Measurements from ENCODE around the gene GALNT2. TPM values are rescaled to one million over a fixed set of nuclear protein-coding genes. Genes with fewer than 3 reads are reported as not detected.
A peak's percentile ranks its signal among the peaks of the same experiment; 100 is the strongest.

GALNT2 gene
- total RNA-seq, 2 experiments from 2014 or later: 59.8 to 62.4 TPM

DNA sequence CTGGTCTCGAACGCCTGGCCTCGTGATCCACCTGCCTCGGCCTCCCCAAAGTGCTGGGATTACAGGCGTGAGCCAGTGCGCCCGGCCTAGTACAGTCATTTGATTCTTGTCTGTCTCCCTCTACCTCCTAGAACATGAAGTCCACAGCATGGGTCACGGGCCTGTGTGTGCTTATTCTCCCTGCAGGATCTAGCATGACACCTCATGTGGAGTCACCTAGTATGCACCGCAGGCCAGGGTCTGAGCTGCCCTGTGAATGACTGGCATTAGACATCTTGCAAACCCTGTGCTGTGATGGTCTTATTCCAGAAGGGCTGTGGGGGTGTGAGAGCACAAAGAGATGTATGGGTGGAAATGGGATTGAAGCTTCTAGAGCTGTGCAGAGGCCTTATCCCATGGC lies 133.2 kb downstream of the GALNT2 start:
- H3K36me3 Mint-ChIP-seq (ENCODE audit: low read depth): peaks cover 33% of the 10 kb centered on the region
- no peak for DNase-seq
- H3K9me3 Mint-ChIP-seq: no peaks in the 10 kb centered on the region
- no peak overlapping the region for H3K27ac Mint-ChIP-seq
- no peaks in the 10 kb centered on the region for H3K27me3 Mint-ChIP-seq (ENCODE audit: low read depth)
- intact Hi-C loops (cut with micrococcal nuclease): no loop called here
- H3K4me3 Mint-ChIP-seq: no peak overlapping the region
- CTCF ChIA-PET: no interaction called here
- H3K4me1 Mint-ChIP-seq (ENCODE audit: low read depth): peaks cover 3% of the 10 kb centered on the region

- Mint-ChIP-seq H3K9me3 (no peaks in the 10 kb centered on the region), H3K36me3 (ENCODE audit: low read depth) (peaks cover 35% of the 10 kb centered on the region), H3K4me3 (no peak overlapping the region), H3K4me1 (ENCODE audit: low read depth) (peaks cover 3% of the 10 kb centered on the region), H3K27ac (no peak overlapping the region), H3K27me3 (ENCODE audit: low read depth) (no peaks in the 10 kb centered on the region)
- CTCF ChIA-PET: no interaction called here
- no peak for DNase-seq
- intact Hi-C loops (cut with micrococcal nuclease): no loop called here
Observed at GRCh38 chr1:230201445-230201844, 134.4 kb downstream of the GALNT2 start.

- intact Hi-C loops (cut with micrococcal nuclease): no loop called here
- H3K9me3 Mint-ChIP-seq: no peaks in the 10 kb centered on the region
- H3K27ac Mint-ChIP-seq: no peak overlapping the region
Observed at GRCh38 chr1:230204842-230205241, 137.8 kb downstream of the GALNT2 start.

DNA sequence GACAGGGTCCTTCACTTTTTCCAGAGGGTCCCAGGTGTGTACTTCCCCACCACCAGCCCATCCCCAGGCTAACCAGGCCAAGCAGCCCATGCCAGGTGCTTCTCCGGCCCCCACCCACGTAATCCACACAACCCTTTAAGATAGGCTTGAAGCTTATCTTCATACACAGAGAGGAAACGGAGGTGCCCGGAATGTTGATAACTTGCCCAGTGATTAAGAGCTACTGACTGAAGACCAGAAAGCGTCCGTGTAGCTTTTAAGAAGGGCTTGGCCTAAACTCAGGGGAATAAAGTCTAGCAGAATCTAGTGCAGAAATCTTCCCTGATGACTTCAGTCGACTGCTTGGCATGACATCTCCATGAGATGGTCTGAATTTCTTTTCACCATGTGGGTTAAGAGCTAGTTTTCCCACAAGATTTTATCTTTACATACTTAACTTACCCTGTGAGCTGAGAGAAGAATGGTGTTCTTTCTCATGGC lies 138.7 kb downstream of the GALNT2 start:
- H3K4me1 Mint-ChIP-seq (ENCODE audit: low read depth): peaks cover 26% of the 10 kb centered on the region
- CTCF ChIA-PET: interaction anchor here (0.6 kb wide), 1 partner anchor 437 kb away, joined by 3 read pairs; no protein-coding TSS in a partner anchor
- no peaks in the 10 kb centered on the region for H3K9me3 Mint-ChIP-seq

More at GRCh38 chr1:230204842-230205241, 137.8 kb downstream of the GALNT2 start:
- Mint-ChIP-seq H3K36me3 (ENCODE audit: low read depth) (peaks cover 38% of the 10 kb centered on the region), H3K4me1 (ENCODE audit: low read depth) (peaks cover 20% of the 10 kb centered on the region), H3K4me3 (no peak overlapping the region), H3K27me3 (ENCODE audit: low read depth) (no peaks in the 10 kb centered on the region)
- CTCF ChIA-PET: interaction anchor here (0.6 kb wide), 1 partner anchor 1341 kb away, joined by 5 read pairs; no protein-coding TSS in a partner anchor
- DNase-seq: no peak

DNA sequence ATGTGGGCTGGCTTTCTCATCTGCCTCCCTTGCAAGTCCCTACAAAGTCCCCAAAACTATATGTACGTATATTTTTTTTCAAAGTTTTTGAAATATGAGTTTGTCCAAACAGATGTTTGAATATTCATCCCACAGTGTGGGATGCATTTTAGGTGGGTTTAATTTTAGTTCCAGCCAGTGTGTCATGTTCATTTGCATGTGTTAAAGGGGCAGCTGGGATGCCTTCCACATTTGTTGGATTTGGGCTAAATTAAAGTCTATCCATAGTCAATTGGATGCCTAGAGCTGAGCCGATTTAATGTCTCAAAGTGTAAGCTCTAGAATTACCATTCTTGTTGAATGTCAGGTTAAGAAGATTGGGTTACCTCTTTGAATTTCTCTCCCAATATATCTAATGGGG lies 139.2 kb downstream of the GALNT2 start:
- DNase-seq: no peak
- H3K4me1 Mint-ChIP-seq (ENCODE audit: low read depth): peaks cover 27% of the 10 kb centered on the region
- intact Hi-C loops (cut with micrococcal nuclease): no loop called here
- CTCF ChIA-PET: interaction anchor here (0.6 kb wide), 1 partner anchor 437 kb away, joined by 3 read pairs; no protein-coding TSS in a partner anchor
- no peak overlapping the region for H3K27ac Mint-ChIP-seq
- H3K9me3 Mint-ChIP-seq: no peaks in the 10 kb centered on the region
- no peaks in the 10 kb centered on the region for H3K27me3 Mint-ChIP-seq (ENCODE audit: low read depth)
- H3K36me3 Mint-ChIP-seq (ENCODE audit: low read depth): peaks cover 36% of the 10 kb centered on the region
- H3K4me3 Mint-ChIP-seq: no peak overlapping the region

More for the DNA sequence above, 138.7 kb downstream of the GALNT2 start:
- no peak for DNase-seq
- intact Hi-C loops (cut with micrococcal nuclease): no loop called here
- Mint-ChIP-seq H3K36me3 (ENCODE audit: low read depth) (peaks cover 37% of the 10 kb centered on the region), H3K4me3 (no peak overlapping the region), H3K27me3 (ENCODE audit: low read depth) (no peaks in the 10 kb centered on the region), H3K27ac (no peak overlapping the region)

DNA sequence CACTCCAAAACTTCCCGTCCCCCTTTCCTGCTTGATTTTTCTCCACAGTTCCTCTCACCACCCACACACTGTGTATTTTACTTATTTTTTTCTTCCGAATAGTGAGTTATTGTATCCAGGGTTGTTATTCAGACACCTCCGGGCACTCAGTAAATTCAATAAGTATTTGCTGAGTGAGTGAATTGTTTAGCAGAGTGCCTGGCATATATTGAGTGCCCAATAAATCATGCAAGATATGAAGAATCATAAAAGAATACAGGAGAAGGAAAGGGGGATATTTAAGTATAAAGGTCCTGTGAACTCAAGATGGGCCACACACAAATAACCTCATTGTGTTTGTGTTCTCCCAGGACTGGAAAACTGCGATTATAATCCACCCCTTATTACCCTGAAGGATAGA lies 139.9 kb downstream of the GALNT2 start:
- intact Hi-C loops (cut with micrococcal nuclease): no loop called here
- Mint-ChIP-seq H3K27me3 (ENCODE audit: low read depth) (no peaks in the 10 kb centered on the region), H3K36me3 (ENCODE audit: low read depth) (peaks cover 34% of the 10 kb centered on the region), H3K4me1 (ENCODE audit: low read depth) (peaks cover 30% of the 10 kb centered on the region), H3K9me3 (no peaks in the 10 kb centered on the region), H3K4me3 (no peak overlapping the region), H3K27ac (no peak overlapping the region)
- CTCF ChIA-PET: interaction anchor here (0.7 kb wide), 1 partner anchor 66 kb away, joined by 3 read pairs; no protein-coding TSS in a partner anchor
- DNase-seq: no peak

DNA sequence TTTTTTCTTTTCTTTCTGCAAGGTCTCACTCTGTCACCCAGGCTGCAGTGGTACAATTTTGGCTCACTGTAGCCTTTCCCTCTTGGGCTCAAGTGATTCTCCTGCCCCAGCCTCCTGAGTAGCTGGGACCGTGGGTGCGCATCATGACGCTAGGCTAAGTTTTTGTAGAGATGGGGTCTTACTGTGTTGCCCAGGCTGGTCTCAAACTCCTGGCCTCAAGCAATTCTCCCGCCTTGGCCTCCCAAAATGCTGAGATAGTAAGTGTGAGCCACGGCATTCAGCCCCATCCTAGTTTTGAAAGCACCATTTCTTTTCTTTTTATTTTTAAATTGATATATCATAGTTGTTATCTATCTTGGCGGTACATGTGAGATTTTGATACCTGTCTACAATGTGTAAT lies 140.6 kb downstream of the GALNT2 start:
- peaks cover 37% of the 10 kb centered on the region for H3K4me1 Mint-ChIP-seq (ENCODE audit: low read depth)
- intact Hi-C loops (cut with micrococcal nuclease): no loop called here
- CTCF ChIA-PET: interaction anchor here (0.7 kb wide), 1 partner anchor 67 kb away, joined by 3 read pairs; no protein-coding TSS in a partner anchor
- H3K36me3 Mint-ChIP-seq (ENCODE audit: low read depth): peaks cover 37% of the 10 kb centered on the region
- no peak for DNase-seq
- H3K9me3 Mint-ChIP-seq: no peaks in the 10 kb centered on the region
- no peak overlapping the region for H3K27ac Mint-ChIP-seq
- no peak overlapping the region for H3K4me3 Mint-ChIP-seq
- H3K27me3 Mint-ChIP-seq (ENCODE audit: low read depth): no peaks in the 10 kb centered on the region

- Mint-ChIP-seq H3K4me3 (no peak overlapping the region), H3K9me3 (no peaks in the 10 kb centered on the region), H3K27ac (peak overlapping the region; percentile 79), H3K4me1 (ENCODE audit: low read depth) (peaks cover 47% of the 10 kb centered on the region), H3K36me3 (ENCODE audit: low read depth) (peaks cover 38% of the 10 kb centered on the region), H3K27me3 (ENCODE audit: low read depth) (no peaks in the 10 kb centered on the region)
- CTCF ChIA-PET: interaction anchor here (0.6 to 1.2 kb wide), 2 partner anchors 59 to 127 kb away, joined by 3 read pairs; no protein-coding TSS in a partner anchor
- DNase-seq: peak; percentile 69
- intact Hi-C loops (cut with micrococcal nuclease): loop anchor here (2.0 kb wide), 1 partner anchor 98 kb away; no protein-coding TSS in a partner anchor
Observed at GRCh38 chr1:230208619-230209261, 141.7 kb downstream of the GALNT2 start.

DNA sequence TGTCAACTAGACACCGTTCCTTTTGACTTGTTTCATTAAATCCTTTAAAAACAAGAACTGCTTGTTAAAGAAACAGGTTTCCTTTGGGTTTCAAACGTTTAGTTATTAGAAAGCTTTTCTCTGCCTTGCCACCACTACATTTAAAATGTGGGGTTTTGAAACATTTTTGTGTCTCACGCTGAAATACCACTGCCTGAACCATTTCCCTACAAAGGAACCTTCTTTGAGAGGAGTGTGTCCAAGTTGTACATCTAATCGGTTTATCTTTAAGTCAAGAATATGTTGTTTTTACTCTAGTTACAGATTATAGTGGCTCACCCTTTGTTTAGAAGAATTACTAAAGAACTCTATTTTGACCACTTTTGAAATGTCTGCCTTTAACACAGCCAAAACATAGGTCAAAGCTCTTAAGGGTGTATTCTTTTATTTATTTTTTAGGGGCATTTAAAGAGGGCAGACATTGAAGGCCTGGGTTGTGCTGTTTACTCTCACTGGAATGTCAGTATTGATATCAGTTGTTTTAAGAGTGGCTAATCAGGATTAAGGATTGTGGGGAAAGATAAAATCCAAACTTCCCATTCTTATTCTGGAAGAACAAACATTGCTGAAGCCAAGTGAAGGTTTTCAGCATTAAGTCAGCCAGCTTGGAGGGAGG lies 143.4 kb downstream of the GALNT2 start:
- Mint-ChIP-seq H3K9me3 (no peaks in the 10 kb centered on the region), H3K4me3 (no peak overlapping the region), H3K27ac (no peak overlapping the region), H3K4me1 (ENCODE audit: low read depth) (peaks cover 54% of the 10 kb centered on the region), H3K36me3 (ENCODE audit: low read depth) (peaks cover 28% of the 10 kb centered on the region), H3K27me3 (ENCODE audit: low read depth) (no peaks in the 10 kb centered on the region)
- intact Hi-C loops (cut with micrococcal nuclease): no loop called here
- CTCF ChIA-PET: interaction anchor here (1.1 to 1.4 kb wide), 2 partner anchors 375 to 549 kb away, joined by 3 to 7 read pairs; no protein-coding TSS in a partner anchor
- no peak for DNase-seq

DNA sequence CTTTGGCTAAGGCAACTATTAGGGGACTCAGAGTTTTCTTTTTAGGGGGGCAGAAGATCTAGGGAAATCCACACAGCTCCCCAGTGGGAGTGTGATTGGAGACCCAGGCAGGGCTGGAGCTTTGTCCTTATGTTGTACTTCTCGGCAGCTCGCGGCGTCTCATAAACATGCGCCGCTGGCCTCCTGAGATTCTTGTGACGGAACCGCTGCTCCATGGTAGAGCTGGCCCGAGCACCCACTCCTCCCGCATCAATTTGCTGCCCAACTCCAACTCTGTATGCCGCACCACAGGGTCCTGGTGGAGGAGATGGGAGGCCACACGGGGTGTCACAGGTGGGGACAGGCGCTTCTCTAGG lies 143.9 kb downstream of the GALNT2 start:
- DNase-seq: no peak
- intact Hi-C loops (cut with micrococcal nuclease): no loop called here
- peaks cover 25% of the 10 kb centered on the region for H3K36me3 Mint-ChIP-seq (ENCODE audit: low read depth)
- H3K27me3 Mint-ChIP-seq (ENCODE audit: low read depth): no peaks in the 10 kb centered on the region
- no peaks in the 10 kb centered on the region for H3K9me3 Mint-ChIP-seq
- H3K4me1 Mint-ChIP-seq (ENCODE audit: low read depth): peaks cover 54% of the 10 kb centered on the region
- H3K4me3 Mint-ChIP-seq: no peak overlapping the region
- CTCF ChIA-PET: interaction anchor here (1.4 kb wide), 1 partner anchor 550 kb away, joined by 7 read pairs; no protein-coding TSS in a partner anchor
- no peak overlapping the region for H3K27ac Mint-ChIP-seq

GRCh38 chr1:230211436-230212145 lies 144.6 kb downstream of the GALNT2 start:
- no peak for DNase-seq
- H3K4me1 Mint-ChIP-seq (ENCODE audit: low read depth): peaks cover 54% of the 10 kb centered on the region
- CTCF ChIA-PET: interaction anchor here (1.4 kb wide), 1 partner anchor 550 kb away, joined by 7 read pairs; no protein-coding TSS in a partner anchor
- intact Hi-C loops (cut with micrococcal nuclease): no loop called here
- H3K27ac Mint-ChIP-seq: peak overlapping the region; percentile 19
- H3K27me3 Mint-ChIP-seq (ENCODE audit: low read depth): no peaks in the 10 kb centered on the region
- peaks cover 25% of the 10 kb centered on the region for H3K36me3 Mint-ChIP-seq (ENCODE audit: low read depth)
- no peaks in the 10 kb centered on the region for H3K9me3 Mint-ChIP-seq
- H3K4me3 Mint-ChIP-seq: no peak overlapping the region

GRCh38 chr1:230212405-230212936 lies 145.4 kb downstream of the GALNT2 start:
- peaks cover 56% of the 10 kb centered on the region for H3K4me1 Mint-ChIP-seq (ENCODE audit: low read depth)
- peaks cover 29% of the 10 kb centered on the region for H3K36me3 Mint-ChIP-seq (ENCODE audit: low read depth)
- DNase-seq: peak; percentile 17
- H3K9me3 Mint-ChIP-seq: no peaks in the 10 kb centered on the region
- H3K27ac Mint-ChIP-seq: peak overlapping the region; percentile 53
- CTCF ChIA-PET: no interaction called here
- no peak overlapping the region for H3K4me3 Mint-ChIP-seq
- intact Hi-C loops (cut with micrococcal nuclease): no loop called here
- H3K27me3 Mint-ChIP-seq (ENCODE audit: low read depth): no peaks in the 10 kb centered on the region
